ENCODE data around the gene ROCK2.

- TF ChIP-seq CTCF (IDR thresholded peaks at IDR 0.05) (no peak), POLR2A (IDR thresholded peaks at IDR 0.05) (no peak)
These were observed 1.6 kb upstream of the ROCK2 start for GRCh38 chr2:11346023-11346482.
